HCT116 (cell line): ENCODE measurements around the gene MRPS17. TPM values are rescaled to one million over a fixed set of nuclear protein-coding genes. Genes with fewer than 3 reads are reported as not detected.

Source experiments
- total RNA-seq: library from RNA; stranded (reverse); gene quantifications from one replicate; pipeline ENCODE4 v1.2.1, GENCODE V29; 2021; ENCODE audit not compliant: unreplicated experiment

The MRPS17 gene
- total RNA-seq, 1 experiment from 2014 or later = 27.5 TPM

Other genes with a start within 250 kb of the MRPS17 start
- gene SEPTIN14, start 89.1 kb upstream of the MRPS17 start, total RNA-seq = not detected
- gene ZNF713, start 64.4 kb upstream of the MRPS17 start, total RNA-seq = 2.6 TPM
- 62.4 TPM for gene NIPSNAP2, start 12.7 kb downstream of the MRPS17 start, total RNA-seq
- gene PSPH, start 99.6 kb downstream of the MRPS17 start, total RNA-seq = 50.7 TPM
- 257 TPM for gene CCT6A, start 99.9 kb downstream of the MRPS17 start, total RNA-seq
- gene SUMF2, start 112.4 kb downstream of the MRPS17 start, total RNA-seq = 173 TPM
- 1.1 TPM for gene PHKG1, start 141.1 kb downstream of the MRPS17 start, total RNA-seq
- 510 TPM for gene CHCHD2, start 154.6 kb downstream of the MRPS17 start, total RNA-seq
- gene NUPR2, start 164.5 kb downstream of the MRPS17 start, total RNA-seq = not detected